Stimulated activated effector memory CD8-positive, alpha-beta T cell treated with anti-CD3 and anti-CD28 coated beads, Interleukin-12 subunit alpha, Interleukin-12 subunit beta, amount 100 ng/mL, for 72 hours (primary cell): ENCODE measurements around the gene DHX57.

Experiments
- ATAC-seq: fragments of 150-1000 bp; cut with Tn5 transposase; 2 replicates; pipeline ENCODE4 v1.10.0; 2021
- DNase-seq, 2 donors: peaks; one replicate each; pipeline ENCODE4 v3.0.0; 2021 to 2022; ENCODE audit warnings: low spot score in 2 of 2
- H3K27ac Mint-ChIP-seq: one replicate; pipeline ENCODE4 v1.8.0; 2022; ENCODE audit warnings: mild to moderate bottlenecking, mixed read lengths
- H3K36me3 Mint-ChIP-seq: one replicate; pipeline ENCODE4 v1.8.0; 2022; ENCODE audit warnings: mild to moderate bottlenecking, mixed read lengths
- H3K4me1 Mint-ChIP-seq: one replicate; pipeline ENCODE4 v1.8.0; 2022; ENCODE audit warnings: mixed read lengths
- H3K4me3 Mint-ChIP-seq: one replicate; pipeline ENCODE4 v1.8.0; 2022; ENCODE audit warnings: mild to moderate bottlenecking, mixed read lengths
- H3K9me3 Mint-ChIP-seq: one replicate; pipeline ENCODE4 v1.8.0; 2022; ENCODE audit warnings: mixed read lengths

DHX57 gene

GRCh38 chr2:38754506-38754905 is 121.2 kb downstream of the DHX57 start:
- Mint-ChIP-seq H3K4me1 (peaks cover 22% of the 10 kb centered on the region), H3K36me3 (peaks cover 28% of the 10 kb centered on the region), H3K9me3 (no peaks in the 10 kb centered on the region), H3K27ac (peak overlapping the region; percentile 52), H3K4me3 (peak overlapping the region; percentile 51)
- DNase-seq (no peak), ATAC-seq (no peak)

- Mint-ChIP-seq H3K4me1 (peaks cover 25% of the 10 kb centered on the region), H3K36me3 (peaks cover 33% of the 10 kb centered on the region), H3K4me3 (peak overlapping the region; percentile 51), H3K27ac (peak overlapping the region; percentile 52), H3K9me3 (no peaks in the 10 kb centered on the region)
- ATAC-seq (no peak), DNase-seq (no peak)
Measured at GRCh38 chr2:38754049-38754448, 121.7 kb downstream of the DHX57 start.

- peak; percentile 54 for ATAC-seq
- peaks cover 55% of the 10 kb centered on the region for H3K36me3 Mint-ChIP-seq
- peak overlapping the region; percentile 100 for H3K4me3 Mint-ChIP-seq
Measured at GRCh38 chr2:38751596-38752410, 123.9 kb downstream of the DHX57 start.

GRCh38 chr2:38750891-38751595 is 124.7 kb downstream of the DHX57 start, which contains the start of gene SRSF7:
Gene SRSF7, minus strand, starts transcription at chr2:38751361. Its CDS starts 105 bp downstream, at chr2:38751256.
- Mint-ChIP-seq H3K27ac (peak within 1 kb of the TSS; percentile 100), H3K9me3 (no peaks in the 10 kb centered on the region), H3K4me3 (peak within 1 kb of the TSS; percentile 100), H3K4me1 (peaks cover 55% of the 10 kb centered on the region), H3K36me3 (peaks cover 63% of the 10 kb centered on the region)
- peak; percentile 96 to 100 for DNase-seq
- ATAC-seq, result peak; percentile 86

More at GRCh38 chr2:38751596-38752410, 123.9 kb downstream of the DHX57 start:
- no peak for DNase-seq
- Mint-ChIP-seq H3K9me3 (no peaks in the 10 kb centered on the region), H3K4me1 (peaks cover 47% of the 10 kb centered on the region), H3K27ac (peak overlapping the region; percentile 100)

GRCh38 chr2:38750011-38750890 is 125.5 kb downstream of the DHX57 start:
- H3K27ac Mint-ChIP-seq, result peak overlapping the region; percentile 100
- H3K4me3 Mint-ChIP-seq, result peak overlapping the region; percentile 100
- peaks cover 71% of the 10 kb centered on the region for H3K36me3 Mint-ChIP-seq
- H3K4me1 Mint-ChIP-seq, result peaks cover 63% of the 10 kb centered on the region
- H3K9me3 Mint-ChIP-seq, result no peaks in the 10 kb centered on the region
- ATAC-seq (peak; percentile 45), DNase-seq (peak in 1 of 2 donors; percentile 41)

- Mint-ChIP-seq H3K4me1 (peaks cover 71% of the 10 kb centered on the region), H3K36me3 (peaks cover 81% of the 10 kb centered on the region), H3K27ac (peak overlapping the region; percentile 100), H3K9me3 (no peaks in the 10 kb centered on the region), H3K4me3 (peak overlapping the region; percentile 100)
- ATAC-seq (peak; percentile 7), DNase-seq (no peak)
Measured at GRCh38 chr2:38748943-38749804, 126.6 kb downstream of the DHX57 start.

- DNase-seq, result no peak
- peaks cover 89% of the 10 kb centered on the region for H3K36me3 Mint-ChIP-seq
- H3K4me3 Mint-ChIP-seq, result peak overlapping the region; percentile 100
- no peaks in the 10 kb centered on the region for H3K9me3 Mint-ChIP-seq
- H3K4me1 Mint-ChIP-seq, result peaks cover 78% of the 10 kb centered on the region
- peak overlapping the region; percentile 100 for H3K27ac Mint-ChIP-seq
- ATAC-seq, result no peak
Measured at GRCh38 chr2:38748391-38748790, 127.3 kb downstream of the DHX57 start.

GRCh38 chr2:38747819-38748218 is 127.9 kb downstream of the DHX57 start:
- ATAC-seq (no peak), DNase-seq (no peak)
- Mint-ChIP-seq H3K36me3 (peaks cover 95% of the 10 kb centered on the region), H3K4me1 (peaks cover 78% of the 10 kb centered on the region), H3K4me3 (peak overlapping the region; percentile 100), H3K27ac (peak overlapping the region; percentile 100), H3K9me3 (no peaks in the 10 kb centered on the region)
